ENCODE results near the gene SNRPD3. TPM values are rescaled to one million over a fixed set of nuclear protein-coding genes. Genes with fewer than 3 reads are reported as not detected.
"Not testable (repeated sequence)": the region's sequence is repeated elsewhere in the genome, so short reads cannot be mapped to it uniquely, and the experiment has no call there.

Gene SNRPD3
- total RNA-seq, 1 donor from 2014 or later, result 51.5 TPM

GRCh38 chr22:24607429-24607983, 51.7 kb downstream of the SNRPD3 start:
- not testable (repeated sequence) for DNase-seq (ENCODE audit: low spot score)

GRCh38 chr22:24608327-24608726, 52.5 kb downstream of the SNRPD3 start:
- not testable (repeated sequence) for DNase-seq (ENCODE audit: low spot score)

GRCh38 chr22:24609888-24610287, 54.1 kb downstream of the SNRPD3 start:
- DNase-seq (ENCODE audit: low spot score), result not testable (repeated sequence)

- not testable (repeated sequence) for DNase-seq (ENCODE audit: low spot score)
These were observed 59.0 kb downstream of the SNRPD3 start for GRCh38 chr22:24614794-24615193.

GRCh38 chr22:24621244-24621643, 65.4 kb downstream of the SNRPD3 start:
- not testable (repeated sequence) for DNase-seq (ENCODE audit: low spot score)

- DNase-seq (ENCODE audit: low spot score), result not testable (repeated sequence)
These were observed 66.8 kb downstream of the SNRPD3 start for GRCh38 chr22:24622596-24622995.

Other genes starting within 250 kb of the SNRPD3 start
- 2.6 TPM for gene ADORA2A, start 128.4 kb upstream of the SNRPD3 start, total RNA-seq
- 0.32 TPM for gene UPB1, start 60.7 kb upstream of the SNRPD3 start, total RNA-seq
- gene GUCD1, start 861 bp upstream of the SNRPD3 start, total RNA-seq, result 130 TPM
- gene LRRC75B, start 37.1 kb downstream of the SNRPD3 start, total RNA-seq, result 6.0 TPM
- gene GGT1, start 47.2 kb downstream of the SNRPD3 start, total RNA-seq, result 4.0 TPM
- not detected for gene PIWIL3, start 218.7 kb downstream of the SNRPD3 start, total RNA-seq